Hematopoietic multipotent progenitor cell treated with erythropoietin and hydrocortisone succinate and interleukin-3 and kit ligand, for 17 days (in vitro differentiated cells): ENCODE results near the gene COL16A1.
A peak's percentile ranks its signal among the peaks of the same experiment; 100 is the strongest.

ENCODE experiments used
- DNase-seq: peaks from one replicate; pipeline ENCODE4 v3.0.0-alpha.2; 2015; ENCODE audit warnings: low spot score

COL16A1 gene

DNA sequence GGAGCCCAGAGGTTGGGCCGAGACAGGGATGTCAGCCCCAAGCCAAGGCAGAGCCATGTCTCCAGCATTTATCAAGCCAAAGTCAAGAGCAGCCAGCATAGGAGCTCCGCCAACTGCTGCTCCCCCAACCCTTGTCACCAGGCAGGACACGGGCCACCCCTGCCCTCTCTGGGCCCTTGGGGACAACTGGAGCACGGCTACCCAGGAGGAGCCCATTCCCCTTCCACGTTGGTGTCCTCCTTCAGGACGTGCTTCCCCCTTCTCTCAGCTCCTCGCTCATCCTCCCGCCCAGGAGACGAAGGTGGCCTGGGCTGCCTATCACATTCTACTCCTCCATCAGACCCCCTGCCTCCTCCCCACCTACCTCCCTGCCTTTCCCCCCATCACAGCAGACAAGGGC is 39.3 kb downstream of the COL16A1 start:
- no peak for DNase-seq

DNA sequence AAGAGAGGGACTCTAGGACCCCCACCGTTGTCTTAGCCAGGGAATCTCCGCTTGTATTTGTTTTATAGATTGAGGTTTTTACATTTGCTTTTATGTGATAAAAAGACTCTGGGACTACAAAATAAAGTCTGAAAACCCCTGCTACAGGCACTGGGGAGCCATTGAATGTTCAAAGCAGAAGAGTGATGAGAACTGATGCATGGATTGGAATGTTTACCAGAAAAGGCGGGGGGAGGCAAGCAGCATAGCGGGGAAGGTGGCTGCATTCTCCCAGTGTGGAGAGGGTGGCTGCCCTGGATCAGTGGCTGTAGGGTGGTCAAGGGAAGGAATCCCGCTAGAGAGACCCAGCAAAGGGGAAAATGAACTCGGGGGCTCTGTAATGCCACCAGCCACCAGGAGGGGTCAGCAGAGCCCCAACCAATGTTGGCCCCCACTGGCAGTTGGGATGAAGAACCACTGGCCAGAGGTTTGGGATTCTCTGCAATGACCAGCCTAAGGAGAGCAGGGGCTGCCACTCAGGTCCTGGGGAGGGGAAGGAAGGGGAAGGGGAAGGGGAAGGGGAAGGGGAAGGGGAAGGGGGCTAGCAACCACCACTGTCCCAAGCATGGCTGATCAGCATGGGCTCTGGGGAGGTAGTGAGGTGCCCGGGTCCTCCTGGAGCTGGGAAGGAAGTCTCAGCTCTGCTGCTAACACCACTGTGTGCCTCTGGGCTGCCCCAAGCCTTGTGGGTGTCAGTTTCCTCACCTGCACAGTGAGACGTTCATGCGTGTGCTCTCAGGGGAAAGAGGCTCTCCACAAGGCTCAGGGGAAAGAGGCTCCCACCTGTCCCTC is 40.0 kb downstream of the COL16A1 start:
- peak; percentile 51 for DNase-seq

DNA sequence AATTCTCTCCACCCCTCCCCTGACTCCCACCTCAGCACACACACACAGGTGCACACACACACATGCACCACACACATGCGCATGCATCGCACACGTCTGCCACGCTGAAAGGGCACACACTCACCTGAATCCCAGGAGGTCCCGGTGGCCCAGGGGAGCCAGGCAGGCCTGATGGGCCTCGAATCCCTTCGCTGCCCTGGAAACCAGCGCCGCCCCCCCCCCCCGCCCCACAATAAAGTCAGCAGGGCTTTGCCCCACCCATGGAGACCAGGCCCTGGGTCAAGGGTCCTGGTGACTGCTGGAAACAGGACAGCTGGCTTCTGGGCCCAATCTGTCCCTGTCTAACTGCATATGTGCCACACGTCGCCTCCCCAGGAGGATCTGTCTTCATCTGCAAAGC is 41.4 kb downstream of the COL16A1 start:
- no peak for DNase-seq

DNA sequence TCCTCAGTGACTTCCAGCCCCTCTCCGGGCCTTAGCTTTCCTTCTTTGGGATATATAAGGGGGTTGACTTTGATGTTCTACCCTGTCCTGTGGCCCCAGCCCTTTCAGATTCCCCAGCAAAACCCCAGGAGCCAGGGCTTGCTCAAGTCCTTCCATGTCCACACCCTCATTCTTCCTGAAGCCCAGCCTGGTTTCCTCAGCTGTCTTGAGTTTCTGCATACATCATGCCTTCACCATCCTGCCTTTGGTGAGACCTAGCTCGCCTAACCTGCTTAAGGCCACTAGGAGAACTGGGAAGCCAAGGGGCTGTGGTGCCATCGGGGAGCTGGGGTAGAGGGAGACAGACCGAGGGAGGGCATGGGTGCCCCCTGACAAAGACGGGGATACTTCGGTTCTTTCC is 42.0 kb downstream of the COL16A1 start:
- no peak for DNase-seq

DNA sequence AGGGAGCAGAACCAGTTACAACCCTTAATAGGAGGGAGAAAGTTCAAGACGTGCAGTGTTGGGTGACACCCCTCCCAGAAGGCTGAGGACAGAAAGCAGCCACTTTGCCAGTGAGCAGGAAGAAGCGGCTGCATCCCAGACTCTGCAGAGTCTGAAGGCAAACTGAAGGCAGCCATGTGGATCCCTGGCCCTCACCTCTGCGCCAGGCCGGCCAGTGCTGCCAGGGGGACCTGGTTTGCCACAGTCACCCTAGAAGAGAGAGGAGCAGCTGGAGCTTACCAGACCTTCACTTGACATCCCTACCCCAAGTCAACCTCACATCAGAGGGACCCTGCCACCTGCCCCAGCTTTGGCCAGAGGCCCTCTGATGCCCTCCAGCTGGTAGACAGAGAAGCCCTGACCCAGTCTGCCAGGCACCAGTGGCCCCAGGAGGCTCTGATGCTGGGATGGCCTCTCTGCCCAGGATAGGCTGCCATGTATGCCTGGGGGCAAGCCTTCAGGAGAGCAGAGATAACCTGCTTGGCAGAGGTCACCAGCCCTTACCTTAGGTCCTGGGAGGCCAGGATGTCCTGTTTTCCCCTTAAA is 42.9 kb downstream of the COL16A1 start:
- DNase-seq: no peak

DNA sequence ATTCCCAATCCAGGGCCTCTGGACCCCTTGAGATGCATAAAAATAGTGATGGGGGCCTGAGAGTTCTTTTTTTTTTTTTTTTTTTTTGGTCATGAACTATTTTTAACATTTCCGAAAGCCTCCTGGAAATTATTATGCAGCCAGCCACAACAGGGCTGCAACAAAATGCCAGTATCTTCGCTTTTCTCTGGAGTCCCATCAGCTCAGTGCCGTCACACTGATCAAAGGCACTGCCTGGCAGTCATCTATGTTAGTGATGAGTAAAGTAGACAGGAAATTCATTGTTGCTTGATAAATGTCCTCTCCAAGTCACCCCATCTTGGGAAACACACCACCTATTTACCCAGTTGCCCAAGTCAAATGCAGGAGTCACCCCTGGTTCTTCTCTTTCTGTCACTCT is 43.9 kb downstream of the COL16A1 start:
- DNase-seq: no peak

DNA sequence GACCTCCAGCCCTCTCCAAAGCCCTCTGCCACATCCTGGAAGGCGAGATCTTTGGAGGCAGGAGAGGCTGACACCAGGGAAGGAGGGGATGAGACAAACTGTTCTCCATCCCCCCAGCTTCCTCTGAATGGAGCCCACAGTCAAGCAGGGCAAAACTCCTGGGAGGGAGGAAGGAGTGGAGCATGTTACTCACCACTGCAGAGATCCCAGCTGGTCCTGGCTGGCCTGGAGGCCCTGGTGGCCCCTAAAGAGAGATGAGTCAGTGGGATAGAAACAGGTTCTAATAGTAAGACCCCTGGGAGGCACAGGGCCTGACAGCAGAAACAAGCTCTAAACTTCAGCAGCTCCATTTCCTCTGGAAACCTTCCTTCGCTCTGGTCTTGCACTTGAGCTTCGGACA is 45.1 kb downstream of the COL16A1 start:
- no peak for DNase-seq

DNA sequence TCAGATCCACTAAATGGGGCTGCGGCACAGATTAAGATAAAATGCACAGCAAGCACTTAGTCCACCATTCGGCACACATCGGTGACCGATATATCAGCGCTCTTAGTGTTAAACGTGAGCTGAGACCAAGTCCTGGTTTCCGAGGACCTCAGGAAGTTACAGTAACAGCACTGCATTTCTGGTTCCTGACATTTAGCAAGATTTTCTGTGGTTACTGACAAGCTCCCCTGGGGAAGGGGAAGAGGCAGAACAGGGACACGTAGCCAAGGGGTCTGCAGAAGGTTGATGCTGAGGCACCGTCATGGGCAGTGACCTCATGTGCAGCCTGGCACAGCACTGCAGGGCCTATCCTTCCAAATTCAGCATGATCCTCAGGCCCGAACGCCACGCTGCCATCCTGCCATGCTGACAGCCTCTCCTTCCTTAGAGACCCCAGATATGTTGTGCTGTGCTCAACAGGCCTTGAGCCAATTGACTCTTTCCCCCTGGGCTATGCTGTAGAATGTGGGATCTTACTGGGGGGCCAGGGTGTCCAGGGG is 45.8 kb downstream of the COL16A1 start:
- DNase-seq: no peak

DNA sequence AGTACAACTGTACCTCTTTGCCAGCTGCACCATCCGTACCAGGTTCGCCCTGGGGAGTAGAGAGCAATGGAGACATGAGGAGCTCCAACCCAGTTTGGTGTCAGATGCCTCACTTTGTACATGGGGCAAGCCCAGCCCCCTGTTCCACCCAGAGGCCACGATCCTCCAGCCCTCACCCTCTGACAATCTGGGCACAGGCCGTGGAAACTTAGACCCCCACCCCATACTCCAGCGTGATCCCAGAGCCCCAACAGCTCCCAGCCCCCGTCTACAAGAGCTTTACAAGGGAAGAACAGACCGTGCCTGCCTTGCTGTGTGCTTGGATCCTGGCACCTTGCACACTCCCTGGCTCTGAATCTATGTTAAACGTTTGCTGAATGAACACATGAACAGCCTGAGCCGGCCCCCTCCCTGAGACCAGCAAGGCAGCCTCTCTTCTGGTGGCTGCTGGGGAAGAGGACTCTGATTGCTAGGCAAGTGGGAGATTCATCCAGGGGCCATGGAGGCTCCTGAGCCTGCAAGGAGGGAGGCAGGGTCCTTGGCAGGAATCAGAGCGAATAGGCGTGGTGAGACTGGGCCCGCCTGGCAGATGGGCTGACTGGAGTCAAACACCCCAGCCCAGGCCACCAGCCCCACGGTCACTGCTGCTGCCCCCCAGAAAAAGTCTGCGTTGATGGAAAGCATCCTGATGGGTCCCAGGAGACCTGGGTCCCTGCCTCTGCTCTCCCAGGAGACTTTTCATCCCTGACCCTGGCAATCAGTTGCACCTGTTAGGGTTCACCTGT is 46.6 kb downstream of the COL16A1 start:
- no peak for DNase-seq

DNA sequence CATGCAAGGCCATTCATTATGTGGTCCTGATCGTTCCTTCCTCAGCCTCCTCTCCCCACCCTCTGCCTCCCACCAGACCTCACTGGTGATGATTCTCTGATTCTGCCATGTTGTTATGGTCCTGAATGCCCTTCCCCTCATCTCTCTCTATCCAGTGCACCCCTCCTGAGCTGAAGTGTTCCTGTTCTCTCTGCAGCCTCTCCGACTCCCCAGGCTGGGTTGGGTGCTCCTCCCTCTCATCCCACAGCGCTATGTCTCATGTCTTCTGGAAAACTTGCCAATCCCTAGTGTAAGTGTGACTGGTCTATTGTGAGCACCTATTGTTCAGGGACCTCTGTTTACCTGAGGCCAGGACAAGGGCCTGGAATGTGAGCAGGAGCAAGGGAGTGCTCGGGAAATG is 48.1 kb downstream of the COL16A1 start:
- no peak for DNase-seq

DNA sequence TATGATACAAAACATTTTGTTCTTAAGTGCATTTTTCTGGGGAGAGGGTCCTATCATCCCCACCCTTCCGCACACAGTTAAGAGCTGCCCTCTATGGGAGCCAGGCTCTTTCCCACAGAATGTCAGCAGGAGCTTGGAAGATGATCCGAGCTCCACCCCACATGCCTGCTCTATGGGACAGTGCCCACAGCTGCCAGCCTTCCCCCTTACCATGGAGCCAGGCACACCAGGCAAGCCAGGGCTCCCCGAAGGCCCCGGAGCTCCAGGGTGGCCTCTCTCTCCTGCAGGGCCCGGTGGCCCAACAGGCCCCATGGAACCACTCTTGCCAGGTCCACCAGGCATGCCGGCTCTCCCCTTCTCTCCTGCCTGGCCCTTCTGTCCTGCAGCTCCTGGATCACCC is 48.7 kb downstream of the COL16A1 start:
- no peak for DNase-seq

DNA sequence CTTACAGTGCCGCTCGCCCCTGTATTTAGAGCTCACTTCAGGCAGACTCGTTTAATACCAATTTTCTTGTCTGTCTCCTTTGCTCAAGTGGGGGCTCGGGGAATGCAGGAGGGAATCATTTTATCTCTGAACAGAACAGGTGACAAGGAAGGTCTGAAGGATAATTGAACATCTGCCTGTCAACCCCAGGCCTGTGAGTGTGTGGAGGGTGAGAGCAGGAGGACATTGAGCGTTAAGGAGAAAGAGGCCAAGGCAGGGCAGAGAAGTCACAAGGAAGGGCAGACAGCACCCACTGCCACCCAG is 49.4 kb downstream of the COL16A1 start:
- no peak for DNase-seq

DNA sequence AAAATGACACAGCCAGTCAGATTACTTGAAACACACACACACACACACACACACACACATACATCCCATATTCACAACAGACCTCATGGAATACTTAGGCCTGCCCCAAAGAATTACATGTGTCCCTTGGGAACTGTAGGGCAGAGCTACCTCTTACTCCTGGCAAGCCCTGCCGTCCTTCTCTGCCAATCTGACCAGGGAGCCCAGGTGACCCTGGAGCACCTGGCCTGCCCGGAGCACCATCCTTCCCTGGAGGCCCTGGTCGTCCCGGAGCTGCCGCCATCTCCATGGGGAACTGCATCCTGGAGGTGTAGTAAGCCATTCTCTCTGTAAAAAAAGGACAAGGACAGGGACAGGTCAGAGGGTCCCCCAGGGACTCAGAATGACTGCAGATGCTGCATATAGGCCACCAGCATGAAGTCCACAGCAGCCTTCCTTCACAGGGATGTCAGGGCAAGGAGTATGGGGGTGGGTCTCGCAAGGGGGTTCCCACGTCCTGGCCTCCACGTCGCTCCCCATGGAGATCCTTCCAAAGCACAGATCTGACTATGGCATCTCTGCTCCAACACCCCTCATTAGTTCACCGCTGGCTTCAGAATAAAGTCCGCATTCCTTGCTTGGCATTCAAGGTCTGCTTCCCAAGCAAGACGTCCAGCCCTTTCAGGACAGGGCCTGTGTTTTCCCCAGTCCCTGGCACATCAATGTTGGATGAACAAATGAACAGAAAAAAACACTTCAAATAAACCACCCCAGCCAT is 49.9 kb downstream of the COL16A1 start:
- no peak for DNase-seq

DNA sequence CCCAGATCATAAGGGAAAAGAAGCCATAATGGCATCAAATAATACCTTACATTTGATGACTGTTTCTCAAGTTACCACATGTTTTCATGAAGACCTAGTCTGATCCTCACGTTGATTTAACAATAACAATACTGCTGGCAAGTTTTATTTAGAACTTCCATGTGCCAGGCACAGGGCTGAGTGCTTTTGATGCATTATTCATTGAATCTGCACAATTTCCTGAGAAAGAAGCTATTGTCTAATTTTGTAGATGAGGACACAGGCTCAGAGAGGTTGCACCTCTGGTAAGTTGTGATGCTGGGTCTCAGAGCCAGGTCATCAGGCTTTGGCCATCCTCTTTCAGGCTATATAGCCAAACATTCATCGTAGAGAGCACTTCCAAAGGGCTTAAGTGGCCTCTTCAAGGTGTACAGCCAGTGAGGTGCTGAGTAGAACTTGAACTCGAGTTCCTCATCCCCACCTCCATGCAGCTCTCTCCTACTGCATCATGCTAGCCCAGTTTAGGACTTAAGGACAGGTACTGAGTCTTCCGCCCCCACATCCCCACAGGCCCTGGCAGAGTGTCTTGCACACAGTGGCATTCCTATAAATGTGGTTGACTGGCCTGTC is 50.8 kb downstream of the COL16A1 start:
- no peak for DNase-seq

DNA sequence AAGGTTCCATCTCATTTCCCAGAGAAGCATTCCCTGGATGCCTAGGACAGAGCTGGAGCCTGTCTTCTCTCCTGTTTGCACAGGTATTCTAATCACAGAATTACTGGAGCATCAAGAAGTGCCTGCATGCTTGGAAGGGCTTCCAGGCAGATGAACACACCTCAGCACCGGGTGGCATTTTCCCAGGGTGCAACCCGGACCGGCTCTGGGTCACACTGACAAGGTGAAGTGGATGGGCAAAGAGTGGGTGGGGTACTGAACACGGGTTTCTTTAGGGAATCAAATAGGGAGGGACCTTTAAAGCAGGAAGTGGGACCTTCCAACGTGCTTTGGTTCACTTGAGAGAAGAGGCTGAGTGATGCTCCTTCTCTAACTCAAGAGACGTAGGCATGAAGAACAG is 52.1 kb downstream of the COL16A1 start:
- DNase-seq: no peak

DNA sequence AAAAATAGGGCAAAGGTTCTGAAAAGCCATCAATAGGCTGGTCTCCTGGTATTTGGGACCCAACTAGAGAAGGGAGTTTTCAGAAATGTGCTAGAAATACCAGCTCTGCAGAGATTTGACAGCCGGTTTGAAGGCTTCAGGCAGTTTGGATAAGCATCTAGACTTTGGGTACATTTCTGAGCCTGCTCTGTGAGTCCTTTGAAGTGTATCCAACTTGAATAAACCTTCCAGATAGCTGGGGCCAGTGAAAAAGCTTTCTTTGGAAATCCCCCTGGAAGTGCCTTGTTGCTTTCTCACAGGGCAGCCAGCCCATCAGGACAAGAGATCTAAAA is 52.8 kb downstream of the COL16A1 start:
- no peak for DNase-seq

DNA sequence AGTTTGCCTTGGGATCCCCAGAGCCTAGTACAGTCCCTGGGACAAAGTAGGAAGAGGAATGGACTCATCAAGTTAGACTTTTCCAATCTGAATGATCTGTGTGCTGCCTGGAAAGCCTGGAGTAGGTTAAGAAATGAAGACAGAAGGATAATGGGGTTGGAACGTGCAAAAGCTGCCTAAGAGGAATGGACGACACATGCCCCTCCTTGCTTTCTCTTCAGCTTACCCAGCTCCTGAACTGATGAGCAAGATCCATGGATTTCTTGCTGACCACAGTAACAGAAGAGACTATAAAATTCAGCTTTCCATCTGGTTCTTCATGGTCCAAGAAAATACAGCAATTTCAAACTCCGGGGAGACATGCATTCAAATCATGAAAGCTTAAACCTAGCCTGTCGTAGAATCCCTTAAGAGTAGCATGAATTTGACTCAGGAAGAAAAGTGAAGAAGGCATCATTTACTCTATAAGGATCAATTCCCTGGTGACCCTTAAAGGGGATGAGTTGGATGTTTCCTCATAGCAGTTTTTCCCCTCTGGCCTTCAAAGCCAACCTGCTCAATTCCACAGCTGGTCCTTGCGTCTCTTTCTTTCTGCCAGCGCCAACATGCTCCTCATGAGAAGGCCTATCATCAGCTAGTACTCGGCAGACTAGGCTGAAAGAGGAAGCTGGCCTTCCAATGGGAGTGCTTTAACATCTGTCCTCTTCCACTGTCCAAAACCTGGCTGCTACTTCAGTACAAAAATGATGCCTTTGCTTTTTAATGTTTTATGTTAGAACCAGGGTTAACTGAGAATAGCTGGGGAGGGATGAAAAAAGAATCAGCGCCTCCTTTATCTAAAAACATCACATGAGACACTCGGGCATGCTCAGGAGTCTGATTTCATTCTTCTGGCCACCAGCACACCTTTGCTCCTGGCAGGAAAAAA is 53.4 kb downstream of the COL16A1 start:
- DNase-seq: no peak

DNA sequence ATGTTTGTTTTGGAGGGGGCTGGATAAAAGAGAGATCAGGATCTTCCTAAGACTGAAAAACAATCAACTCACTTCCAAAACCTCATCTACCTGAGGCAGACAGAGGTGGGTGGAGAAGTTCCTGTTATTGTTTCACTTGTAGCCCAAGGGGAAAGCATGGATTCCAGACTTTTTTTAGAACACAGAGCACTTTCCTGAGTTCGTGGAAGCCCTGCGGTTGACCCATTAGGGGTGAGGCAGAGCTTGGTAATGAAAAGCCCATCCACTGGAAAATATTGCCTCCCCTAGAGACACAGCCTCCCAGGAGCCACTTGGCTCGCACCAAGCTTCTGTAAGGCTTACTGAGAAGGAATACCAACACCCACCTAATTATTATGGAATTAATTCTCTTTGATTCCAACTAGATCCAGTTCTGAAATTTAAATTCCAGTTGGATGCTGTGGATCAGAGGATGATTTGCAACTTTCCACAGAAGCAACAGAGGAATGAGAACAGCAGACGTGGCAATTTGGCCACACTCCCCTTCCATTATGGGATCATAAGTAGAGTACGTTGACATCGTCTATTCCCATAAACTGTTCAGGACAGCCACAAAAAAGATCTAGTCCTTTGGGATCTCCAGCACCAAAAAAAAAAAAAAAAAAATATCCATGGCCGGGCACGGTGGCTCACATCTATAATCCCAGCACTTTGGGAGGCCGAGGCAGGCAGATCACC is 55.0 kb downstream of the COL16A1 start:
- DNase-seq: no peak

DNA sequence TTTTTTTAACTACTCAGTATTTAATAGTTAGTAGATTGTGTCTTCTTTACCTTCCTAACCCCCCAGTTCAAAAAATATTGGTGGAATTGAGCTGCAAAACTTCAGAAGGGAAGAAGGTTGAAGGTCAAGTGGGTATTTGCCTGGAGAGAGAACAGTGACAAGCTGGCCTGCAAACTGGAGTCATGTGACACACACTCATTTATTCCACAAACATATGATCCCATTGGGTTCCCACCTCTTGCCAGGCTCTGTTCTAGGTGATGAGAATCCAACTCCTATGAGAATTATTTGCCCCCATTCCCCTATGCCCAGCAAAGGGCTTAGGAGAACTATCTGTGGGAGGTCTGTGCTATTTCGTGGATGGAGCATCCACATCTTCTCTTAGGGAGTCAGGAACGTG is 55.6 kb downstream of the COL16A1 start:
- DNase-seq: no peak

DNA sequence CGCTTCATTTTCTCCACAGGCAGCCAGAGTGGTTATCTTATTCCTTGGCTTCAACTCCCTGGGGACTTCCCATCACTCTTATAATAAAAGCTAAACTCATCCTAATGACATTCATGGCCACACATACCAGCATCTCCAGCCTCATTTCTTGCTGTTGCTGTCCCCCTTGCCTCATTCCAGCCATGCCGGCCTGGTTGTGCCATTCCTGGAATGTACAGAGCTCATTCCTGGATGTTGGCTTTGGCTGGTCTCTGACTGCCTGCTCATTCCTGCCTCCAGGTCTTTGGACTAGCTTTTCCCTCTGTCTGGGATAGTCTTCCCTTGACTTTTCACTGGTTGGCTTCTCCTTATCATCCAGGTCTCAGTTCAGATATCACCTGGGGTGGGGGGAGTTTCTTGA is 56.7 kb downstream of the COL16A1 start:
- DNase-seq: no peak
